IMR-90 (cell line): Measurements from ENCODE around the gene RET. TPM values are rescaled to one million over a fixed set of nuclear protein-coding genes. Genes with fewer than 3 reads are reported as not detected.

Experiments used
- ATAC-seq: fragments of 200-7000 bp; cut with Tn5 transposase; 2 replicates; pipeline ENCODE4 v1.9.1; 2020; ENCODE audit warnings: low read depth, mild to moderate bottlenecking, moderate library complexity
- BruUV-seq: library from RNA; stranded (reverse); fragments of 400-500 nt; replicated peaks from 2 replicates; lab custom pipeline; 2021; lab: Mats Ljungman, UMichigan
- CTCF ChIA-PET: fragments of 300-600 bp; formaldehyde crosslinking; extraction: SDS; loops from one replicate; lab custom pipeline; 2021; ENCODE audit warnings: antibody characterized with exemption; lab: Yijun Ruan, JAX
- POLR2A ChIA-PET: fragments of 300-600 bp; sonication (Branson Sonifier 250); formaldehyde crosslinking; loops from one replicate; lab custom pipeline; 2022; ENCODE audit warnings: antibody characterized with exemption; ENCODE audit not compliant: unreplicated experiment; lab: Charles Lee
- DNase-seq: peaks from one replicate; pipeline ENCODE4 v3.0.0; 2013
- H2AFZ ChIP-seq: replicated peaks from 2 replicates; pipeline ENCODE3; 2013; ENCODE audit warnings: low read length, mild to moderate bottlenecking; ENCODE audit not compliant: poor library complexity
- H2AK5ac ChIP-seq: 2 replicates; pipeline ENCODE4 v1.6.1; 2013; ENCODE audit warnings: low read depth, low read length, inconsistent platforms
- H2AK9ac ChIP-seq: replicated peaks from 2 replicates; pipeline ENCODE3; 2013; ENCODE audit warnings: mild to moderate bottlenecking, low read depth, low read length, moderate library complexity; ENCODE audit not compliant: poor library complexity
- H2BK120ac ChIP-seq: 2 replicates; pipeline ENCODE4 v1.6.1; 2013; ENCODE audit warnings: low read depth, low read length, inconsistent platforms
- H2BK15ac ChIP-seq: 3 replicates; pipeline ENCODE4 v1.6.1; 2013; ENCODE audit warnings: low read depth, low read length, inconsistent platforms
- H2BK20ac ChIP-seq: 2 replicates; pipeline ENCODE4 v1.6.1; 2013; ENCODE audit warnings: low read depth, mild to moderate bottlenecking, inconsistent platforms, low read length, moderate library complexity
- H2BK5ac ChIP-seq: 2 replicates; pipeline ENCODE4 v1.6.1; 2013; ENCODE audit warnings: mild to moderate bottlenecking, low read depth, low read length, inconsistent platforms; ENCODE audit not compliant: poor library complexity, severe bottlenecking
- H3K14ac ChIP-seq: replicated peaks from 2 replicates; pipeline ENCODE4 v1.6.1; 2013; ENCODE audit warnings: low read depth, low read length, inconsistent platforms
- H3K18ac ChIP-seq: 2 replicates; pipeline ENCODE4 v1.6.1; 2013; ENCODE audit warnings: low read depth, low read length, control low read depth
- H3K23ac ChIP-seq: 2 replicates; pipeline ENCODE4 v1.6.1; 2013; ENCODE audit warnings: low read depth, low read length, inconsistent platforms
- H3K27ac ChIP-seq: 2 replicates; pipeline ENCODE4 v1.5.1; 2013; ENCODE audit warnings: mild to moderate bottlenecking, control low read depth, low read length; ENCODE audit not compliant: insufficient read depth
- H3K27me3 ChIP-seq: 2 replicates; pipeline ENCODE4 v1.6.1; 2013; ENCODE audit warnings: low read length; ENCODE audit not compliant: control insufficient read depth, insufficient read depth
- H3K36me3 ChIP-seq: 2 replicates; pipeline ENCODE4 v1.6.1; 2013; ENCODE audit warnings: low read length, mixed read lengths; ENCODE audit not compliant: control insufficient read depth, insufficient read depth
- H3K4ac ChIP-seq: 2 replicates; pipeline ENCODE4 v1.6.1; 2013; ENCODE audit warnings: low read depth, low read length, inconsistent platforms
- H3K4me1 ChIP-seq: 2 replicates; pipeline ENCODE4 v1.6.1; 2013; ENCODE audit warnings: low read length, mixed read lengths; ENCODE audit not compliant: control insufficient read depth, insufficient read depth
- H3K4me2 ChIP-seq: 2 replicates; pipeline ENCODE4 v1.6.1; 2013; ENCODE audit warnings: low read depth, mild to moderate bottlenecking, control low read depth, low read length, moderate library complexity
- H3K4me3 ChIP-seq: 2 replicates; pipeline ENCODE4 v1.5.1; 2013; ENCODE audit warnings: low read depth, mild to moderate bottlenecking, control low read depth, low read length, moderate library complexity; ENCODE audit not compliant: insufficient read depth
- H3K56ac ChIP-seq: 2 replicates; pipeline ENCODE4 v1.6.1; 2013; ENCODE audit warnings: low read length, inconsistent platforms; ENCODE audit not compliant: insufficient read depth; ENCODE audit errors: extremely low read depth
- H3K79me1 ChIP-seq, 2 experiments: 2 replicates each; pipeline ENCODE4 v1.6.1; 2013; ENCODE audit warnings: low read length in 2 of 2, inconsistent platforms in 1 of 2, low read depth in 1 of 2
- H3K9ac ChIP-seq: 2 replicates; pipeline ENCODE4 v1.6.1; 2013; ENCODE audit warnings: low read depth, low read length, control low read depth
- H3K9me1 ChIP-seq: 2 replicates; pipeline ENCODE4 v1.6.1; 2013; ENCODE audit warnings: low read length, inconsistent platforms; ENCODE audit not compliant: insufficient read depth
- H3K9me3 ChIP-seq: 2 replicates; pipeline ENCODE4 v1.6.1; 2013; ENCODE audit warnings: low read length; ENCODE audit not compliant: control insufficient read depth, insufficient read depth
- H4K20me1 ChIP-seq: 2 replicates; pipeline ENCODE4 v1.6.1; 2013; ENCODE audit warnings: low read length, inconsistent platforms; ENCODE audit not compliant: insufficient read depth
- H4K5ac ChIP-seq: 2 replicates; pipeline ENCODE4 v1.6.1; 2013; ENCODE audit warnings: mild to moderate bottlenecking, low read depth, low read length, control low read depth
- H4K8ac ChIP-seq, 2 experiments: 2 replicates each; pipeline ENCODE4 v1.6.1; 2013; ENCODE audit warnings: low read depth in 2 of 2, low read length in 2 of 2, control low read depth in 1 of 2, inconsistent platforms in 1 of 2
- H4K91ac ChIP-seq: 2 replicates; pipeline ENCODE4 v1.6.1; 2013; ENCODE audit warnings: low read depth, low read length, inconsistent platforms; ENCODE audit not compliant: insufficient read depth
- BHLHE40 ChIP-seq: fragments of 150-350 bp; IDR thresholded peaks from 2 replicates; pipeline ENCODE4 v1.6.1; 2016; ENCODE audit warnings: mild to moderate bottlenecking, low read depth, low read length
- CHD1 ChIP-seq: IDR thresholded peaks from 2 replicates; pipeline ENCODE4 v1.6.1; 2012; ENCODE audit warnings: low read depth, low read length, improper control_type of control experiment
- CTCF ChIP-seq: conservative IDR thresholded peaks from 2 replicates; pipeline ENCODE4 v1.5.1; 2012; ENCODE audit warnings: mild to moderate bottlenecking, low read depth, low read length, improper control_type of control experiment
- ELK1 ChIP-seq: fragments of 150-350 bp; IDR thresholded peaks from 2 replicates; pipeline ENCODE4 v1.6.1; 2016; ENCODE audit warnings: low read depth, mild to moderate bottlenecking, low read length, moderate library complexity, borderline replicate concordance
- FOS ChIP-seq: fragments of 150-350 bp; IDR thresholded peaks from 2 replicates; pipeline ENCODE4 v1.6.1; 2016; ENCODE audit warnings: low read depth, low read length
- MAFK ChIP-seq: IDR thresholded peaks from 2 replicates; pipeline ENCODE4 v1.6.1; 2012; ENCODE audit warnings: low read depth, low read length, improper control_type of control experiment
- MAZ ChIP-seq: IDR thresholded peaks from 2 replicates; pipeline ENCODE4 v1.6.1; 2012; ENCODE audit warnings: low read depth, mild to moderate bottlenecking, low read length, improper control_type of control experiment, moderate library complexity, borderline replicate concordance
- MXI1 ChIP-seq: IDR thresholded peaks from 2 replicates; pipeline ENCODE4 v1.6.1; 2012; ENCODE audit warnings: low read depth, mild to moderate bottlenecking, low read length, moderate library complexity, borderline replicate concordance
- NFE2L2 ChIP-seq: fragments of 150-350 bp; IDR thresholded peaks from 2 replicates; pipeline ENCODE4 v1.6.1; 2016; ENCODE audit warnings: low read depth, mild to moderate bottlenecking, low read length
- POLR2A ChIP-seq: IDR thresholded peaks from 2 replicates; pipeline ENCODE4 v1.6.1; 2012; ENCODE audit warnings: mild to moderate bottlenecking, low read depth, low read length
- RAD21 ChIP-seq: IDR thresholded peaks from 2 replicates; pipeline ENCODE4 v1.6.1; 2012; ENCODE audit warnings: low read length, improper control_type of control experiment
- RCOR1 ChIP-seq: IDR thresholded peaks from 2 replicates; pipeline ENCODE4 v1.6.1; 2012; ENCODE audit warnings: mild to moderate bottlenecking, low read length, improper control_type of control experiment; ENCODE audit not compliant: insufficient replicate concordance
- RFX5 ChIP-seq: IDR thresholded peaks from 2 replicates; pipeline ENCODE4 v1.8.0; 2012; ENCODE audit warnings: low read depth, mild to moderate bottlenecking, low read length, moderate library complexity
- SMC3 ChIP-seq: fragments of 150-350 bp; IDR thresholded peaks from 2 replicates; pipeline ENCODE4 v1.6.1; 2016; ENCODE audit warnings: low read depth, mild to moderate bottlenecking, antibody characterized with exemption, low read length, moderate library complexity
- USF2 ChIP-seq: fragments of 150-350 bp; IDR thresholded peaks from 2 replicates; pipeline ENCODE4 v1.6.1; 2017; ENCODE audit warnings: mild to moderate bottlenecking, antibody characterized with exemption, low read length, low read depth
- WGBS, 2 experiments: methylation state at CpG; one replicate each; pipeline versions ENCODE4 v1.1.5 to v1.1.7; 2013; ENCODE audit warnings: missing lambda C conversion rate in 2 of 2; ENCODE audit not compliant: insufficient read length in 1 of 2; ENCODE audit errors: extremely low coverage in 2 of 2; 5-methylcytosine and 5-hydroxymethylcytosine counted together
- dilution Hi-C: fragments of 300-500 bp; cut with HindIII; formaldehyde crosslinking; loops from one replicate; pipeline ENCODE4 v1.14.3; 2018; ENCODE audit warnings: low sequenced_read_pairs; ENCODE audit not compliant: unreplicated experiment
- in situ Hi-C: fragments of 300-500 bp; cut with MboI; formaldehyde crosslinking; loops from 3 replicates; pipeline ENCODE4 v1.14.3; 2019; ENCODE audit warnings: low sequenced_read_pairs, inconsistent platforms, mixed read lengths
- intact Hi-C: fragments of 100-400 bp; cut with micrococcal nuclease; formaldehyde crosslinking; loops from 2 replicates; pipeline ENCODE4 v1.10.0; 2022
- polyA plus RNA-seq, 3 experiments: library from polyadenylated mRNA; depleted of rRNA; stranded (reverse); fragments of >200 nt; gene quantifications; 2 replicates each; pipeline ENCODE4 v1.2.3, GENCODE V29; 2012; ENCODE audit warnings: low replicate concordance in 1 of 3
- total RNA-seq: library from RNA; depleted of rRNA; stranded (reverse); fragments of >200 nt; gene quantifications from 2 replicates; pipeline ENCODE4 v1.2.3, GENCODE V29; 2012

The RET gene
- total and polyA plus RNA-seq, 2 of the 4 experiments (the other 2 are of a cell fraction): 0.10 to 0.18 TPM

- peaks cover 3% of the 10 kb centered on the region; the same call in 1 of the 2 replicates for H4K20me1 ChIP-seq
- H3K27ac ChIP-seq: no peak overlapping the region
- ChIA-PET CTCF (no interaction called here), POLR2A (no interaction called here)
- no peak overlapping the region for H3K9ac ChIP-seq
- no peak overlapping the region for H2BK120ac ChIP-seq
- H4K91ac ChIP-seq: no peak overlapping the region
- DNase-seq: no peak
- no TSS peak for BruUV-seq
- TF ChIP-seq MAFK (no peak), RCOR1 (no peak), CHD1 (no peak), MAZ (no peak), NFE2L2 (no peak), MXI1 (no peak), ELK1 (no peak), SMC3 (no peak), BHLHE40 (no peak), RFX5 (no peak), FOS (no peak), CTCF (no peak), POLR2A (no peak), USF2 (no peak), RAD21 (no peak)
- H3K9me3 ChIP-seq: no peaks in the 10 kb centered on the region
- H2AK5ac ChIP-seq: no peak overlapping the region
- H3K4me2 ChIP-seq: no peak overlapping the region
- ATAC-seq: no peak
- intact Hi-C loops (no loop called here), in situ Hi-C loops (loop anchor here (25.0 kb wide), 1 partner anchor 1855 kb away; the partner anchor contains the start of gene DEPP1), dilution Hi-C loops (no loop called here)
- no peak overlapping the region for H4K5ac ChIP-seq
- H2BK20ac ChIP-seq: no peak overlapping the region
- H4K8ac ChIP-seq: no peak overlapping the region
- H2BK5ac ChIP-seq: no peak overlapping the region
- no peak overlapping the region for H3K4ac ChIP-seq
- peaks cover 2% of the 10 kb centered on the region for H3K27me3 ChIP-seq
- no peak overlapping the region for H3K4me3 ChIP-seq
- no peak overlapping the region for H3K18ac ChIP-seq
- 92% methylated on average over 4 of the region's 6 CpGs; no CpG with 5 or more reads in 1 of the 2 experiments for WGBS, 2 experiments
- no peaks in the 10 kb centered on the region for H3K36me3 ChIP-seq
- no peaks in the 10 kb centered on the region for H3K79me1 ChIP-seq
- H3K56ac ChIP-seq: no peak overlapping the region
- H3K9me1 ChIP-seq: peaks cover 10% of the 10 kb centered on the region
- no peak overlapping the region for H3K23ac ChIP-seq
- H2BK15ac ChIP-seq: no peak overlapping the region
- H2AK9ac ChIP-seq: no peak overlapping the region
- H3K14ac ChIP-seq: no peak overlapping the region
- H3K4me1 ChIP-seq: peaks cover 15% of the 10 kb centered on the region
- no peak overlapping the region for H2AFZ ChIP-seq
Observed at GRCh38 chr10:43131906-43132305, 55.0 kb downstream of the RET start.
